GM19025 (cell line): ENCODE results near the gene C3orf20.
"Not testable (repeated sequence)": the region's sequence is repeated elsewhere in the genome, so short reads cannot be mapped to it uniquely, and the experiment has no call there.

Source experiments
- ATAC-seq: cut with Tn5 transposase; IDR thresholded peaks from one replicate; pipeline ENCODE4 v1.9.1; 2021; ENCODE audit warnings: mild to moderate bottlenecking, low read depth, moderate library complexity; ENCODE audit not compliant: unreplicated experiment

C3orf20 gene

GRCh38 chr3:14647976-14648955 lies 26.7 kb upstream of the C3orf20 start:
- ATAC-seq, result no peak

GRCh38 chr3:14649466-14649865 lies 25.5 kb upstream of the C3orf20 start:
- no peak for ATAC-seq

GRCh38 chr3:14650193-14650592 lies 24.7 kb upstream of the C3orf20 start:
- ATAC-seq, result no peak

DNA sequence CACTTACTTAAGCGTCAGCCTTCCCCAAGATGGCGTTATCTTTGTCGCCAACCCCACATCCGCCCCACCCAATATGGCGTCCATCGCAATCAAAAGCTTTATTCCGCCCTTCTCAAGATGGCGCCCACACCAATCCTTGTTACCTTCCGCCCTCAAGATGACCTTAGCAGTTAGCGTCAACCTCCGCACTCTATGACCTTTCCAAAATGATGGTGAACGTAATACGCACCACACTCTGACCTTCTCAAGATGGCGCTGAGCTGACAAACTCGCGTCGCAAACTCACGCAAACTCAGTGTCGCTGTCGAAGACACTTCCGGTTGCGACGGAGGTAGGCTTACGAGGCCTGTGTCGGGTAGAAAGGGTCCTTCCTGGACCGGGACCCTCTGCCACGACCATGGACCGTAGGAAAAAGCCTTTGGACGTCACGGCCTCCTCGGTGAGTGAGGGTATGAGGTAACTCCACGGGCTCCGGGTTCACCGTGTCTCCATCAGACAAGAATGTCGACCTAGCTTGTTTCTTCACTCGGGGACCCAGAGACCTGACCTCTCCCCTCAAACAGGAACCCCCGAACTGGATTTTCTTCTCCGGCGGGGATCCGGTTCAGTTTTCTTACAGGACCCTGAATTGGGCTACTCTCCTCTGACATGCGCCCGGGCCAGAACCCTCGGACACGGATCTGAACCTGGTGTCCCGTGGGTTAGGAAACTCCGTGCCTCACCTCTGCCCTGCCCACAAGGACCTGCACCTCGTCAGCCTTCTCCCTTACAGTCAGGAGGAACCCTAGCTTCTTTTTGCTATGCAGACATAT lies 23.3 kb upstream of the C3orf20 start, which contains the start of gene CCDC174:
Gene CCDC174, plus strand, starts transcription at position 323 of the 812 bp plus-strand sequence. Its CDS starts 75 bp downstream, at position 398.
- ATAC-seq, result peak; percentile 99

GRCh38 chr3:14652360-14652907 lies 22.5 kb upstream of the C3orf20 start:
- ATAC-seq, result not testable (repeated sequence)

DNA sequence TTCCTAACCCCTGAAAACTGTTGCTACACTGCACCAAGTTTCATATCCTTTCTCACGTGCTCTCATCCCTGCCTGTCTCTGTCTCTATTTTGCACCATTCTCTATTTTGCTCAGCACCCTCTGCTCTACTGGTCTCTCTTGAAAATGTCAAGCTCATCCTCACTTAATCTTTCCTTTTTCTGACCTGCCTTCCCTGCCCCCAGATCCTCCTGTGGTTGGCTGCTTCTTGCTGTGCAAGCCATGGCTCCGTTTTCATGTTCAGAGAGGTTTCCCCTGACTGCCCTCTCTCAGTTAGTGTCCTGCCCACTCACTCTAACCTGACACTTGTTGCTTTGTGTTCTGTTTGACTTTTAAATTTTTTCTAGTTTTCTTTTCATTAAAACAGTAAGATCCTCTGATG lies 17.4 kb upstream of the C3orf20 start:
- no peak for ATAC-seq

GRCh38 chr3:14658978-14659377 lies 16.0 kb upstream of the C3orf20 start:
- ATAC-seq, result no peak

DNA sequence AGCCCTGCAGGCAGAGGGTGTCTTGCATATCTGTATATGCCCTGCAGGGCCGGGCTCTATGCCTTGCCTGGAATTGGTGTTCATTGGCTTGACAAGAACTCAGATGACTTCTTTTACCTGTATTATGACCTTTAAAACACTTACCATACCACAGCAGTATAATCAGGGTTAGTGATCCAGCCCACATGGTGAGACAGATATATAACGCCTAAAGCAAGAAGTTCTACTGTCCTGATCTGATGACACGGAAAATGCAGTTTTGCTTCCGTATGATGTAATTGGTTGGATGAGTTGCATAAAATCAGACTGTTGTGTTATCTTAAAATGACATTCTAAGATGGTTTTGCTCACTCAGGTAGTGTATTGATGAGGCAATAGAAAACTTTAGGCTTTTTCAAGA lies 14.0 kb upstream of the C3orf20 start:
- ATAC-seq, result no peak

- no peak for ATAC-seq
Measured at GRCh38 chr3:14663396-14664135, 11.4 kb upstream of the C3orf20 start.

- no peak for ATAC-seq
Measured at GRCh38 chr3:14664170-14664569, 10.8 kb upstream of the C3orf20 start.

DNA sequence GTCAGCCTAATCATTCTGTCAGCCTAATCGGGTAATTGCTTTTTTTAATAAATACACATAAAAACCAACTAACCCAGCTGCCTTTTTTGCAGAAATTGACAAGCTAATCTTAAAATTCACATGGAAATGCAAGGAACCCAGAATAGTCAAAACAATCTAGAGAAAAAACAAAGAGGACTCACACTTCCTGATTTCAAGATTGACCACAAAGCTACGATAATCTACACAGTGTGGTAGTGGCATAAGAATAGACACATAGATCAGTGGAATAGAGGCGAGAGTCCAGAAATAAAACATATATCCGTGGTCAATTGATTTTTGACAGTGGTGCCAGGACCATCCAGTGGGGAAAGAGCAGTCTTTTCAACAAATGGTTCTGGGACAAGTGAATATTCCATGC lies 2.4 kb upstream of the C3orf20 start:
- ATAC-seq, result no peak

DNA sequence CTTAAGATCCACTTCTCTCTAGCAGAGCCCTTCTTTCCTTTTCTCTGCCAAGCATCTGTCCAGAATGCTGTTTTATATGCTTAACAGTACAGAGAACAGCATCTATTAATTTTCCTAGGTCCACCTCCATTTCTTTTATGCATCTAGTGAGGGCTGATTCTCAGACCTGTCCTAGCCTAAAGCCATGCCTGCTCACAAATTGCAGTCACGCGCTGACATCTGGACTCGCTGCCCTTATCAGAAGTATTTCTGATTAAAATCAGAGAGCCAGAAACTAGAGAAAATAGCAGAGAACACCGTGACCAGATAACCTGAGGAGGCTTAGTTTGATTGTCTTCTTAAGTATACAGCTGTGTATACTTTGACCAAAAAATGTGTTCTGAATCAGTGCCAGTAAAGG lies 1.9 kb downstream of the C3orf20 start:
- ATAC-seq, result no peak

DNA sequence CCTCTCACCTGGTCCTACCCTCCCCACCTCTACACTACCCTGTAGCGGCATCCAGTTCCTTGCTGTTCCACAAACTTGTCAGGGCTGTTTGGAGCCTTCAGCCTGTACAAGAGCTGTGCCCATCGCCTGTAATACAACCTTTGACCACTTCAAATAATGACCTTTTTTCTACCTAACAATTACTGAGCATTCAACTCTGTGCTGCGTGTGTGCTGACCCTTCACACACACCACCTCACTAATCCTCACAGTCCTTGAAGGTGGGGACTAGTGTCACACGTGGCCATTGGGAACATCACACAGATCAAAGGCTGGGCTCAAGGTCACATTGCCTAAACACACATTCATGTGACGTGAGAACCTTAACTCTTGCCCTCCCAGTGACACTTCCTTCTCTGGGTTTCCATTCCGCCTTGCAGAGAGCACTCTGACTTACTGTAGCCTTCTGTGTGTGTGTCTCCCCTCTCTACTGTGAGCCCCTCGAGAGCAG lies 3.1 kb downstream of the C3orf20 start:
- no peak for ATAC-seq

DNA sequence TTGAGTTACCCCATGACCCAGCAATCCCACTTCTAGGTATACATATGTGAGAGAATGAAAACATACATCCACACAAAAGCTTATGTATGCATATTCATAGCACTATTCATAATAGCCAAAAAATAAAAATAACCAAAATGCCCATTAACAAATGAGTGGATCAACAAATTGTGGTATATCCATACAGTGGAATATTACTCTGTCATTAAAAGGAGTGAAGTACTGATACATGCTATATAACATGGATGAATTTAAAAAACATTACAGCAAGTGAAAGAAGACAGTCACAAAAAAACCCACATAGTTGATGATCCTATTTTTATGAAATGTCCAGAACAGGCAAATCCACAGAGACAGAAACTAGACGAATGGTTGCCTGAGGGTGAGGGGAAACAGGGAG lies 5.2 kb downstream of the C3orf20 start:
- no peak for ATAC-seq

DNA sequence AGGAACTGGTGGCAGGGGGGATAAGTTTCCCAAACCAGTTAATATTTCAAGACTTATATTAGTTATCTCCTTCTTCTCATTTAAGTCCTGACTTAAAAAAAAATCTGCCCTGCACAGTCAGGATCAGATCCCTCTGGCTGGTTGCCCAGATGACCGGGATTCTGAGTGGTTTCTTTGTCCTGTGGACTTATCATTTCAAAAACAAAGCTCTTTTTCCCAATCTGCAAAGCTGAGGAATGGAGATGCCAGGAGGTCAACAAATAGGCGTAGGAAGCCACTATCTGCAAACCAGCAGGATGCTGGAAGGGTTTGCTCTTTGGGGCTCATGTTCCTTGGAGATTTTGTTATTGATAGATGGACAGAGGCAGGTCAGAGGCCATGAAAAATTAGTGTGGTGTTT lies 5.8 kb downstream of the C3orf20 start:
- ATAC-seq, result no peak

GRCh38 chr3:14684447-14684846 lies 9.5 kb downstream of the C3orf20 start:
- ATAC-seq, result no peak

- no peak for ATAC-seq
Measured at GRCh38 chr3:14685179-14685578, 10.2 kb downstream of the C3orf20 start.

DNA sequence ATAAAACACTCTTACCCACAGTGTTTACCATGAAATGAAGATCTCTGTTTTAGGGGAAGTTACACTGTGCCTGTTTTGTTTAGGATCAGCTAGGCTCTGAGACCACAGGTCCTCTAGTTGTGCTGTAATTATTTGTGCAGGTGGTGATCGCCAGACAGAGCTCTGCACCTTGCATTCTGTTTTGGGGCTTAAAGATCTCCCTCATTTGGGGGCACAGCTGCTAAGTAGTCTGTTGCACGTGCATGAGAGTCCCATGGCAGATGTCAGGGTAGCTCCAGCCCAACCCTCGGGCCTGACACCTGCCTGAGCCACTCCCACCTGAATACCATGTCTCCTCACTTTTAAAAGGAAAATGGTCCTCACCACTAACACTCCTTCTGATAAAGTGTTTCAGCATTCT lies 12.4 kb downstream of the C3orf20 start:
- ATAC-seq, result no peak

DNA sequence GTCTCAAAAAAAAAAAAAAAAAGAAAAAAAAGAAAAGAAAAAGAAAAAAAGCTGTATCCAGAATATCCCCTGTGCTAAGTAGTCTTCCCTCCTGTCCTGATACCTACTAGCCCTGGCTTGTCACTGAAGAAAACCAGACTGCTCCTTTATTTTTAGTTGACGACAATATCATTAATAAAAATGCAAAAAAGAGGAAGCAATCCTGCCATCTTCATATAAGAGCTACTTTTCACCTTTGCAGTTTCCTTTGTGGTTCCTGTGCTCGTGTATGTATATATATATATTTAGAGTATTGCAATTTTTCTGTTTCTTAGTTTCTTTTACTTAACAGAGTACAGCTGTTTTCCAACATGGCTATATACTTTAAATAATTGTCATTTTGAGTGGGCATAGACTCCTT lies 13.6 kb downstream of the C3orf20 start:
- no peak for ATAC-seq
